Measurements from ENCODE around the gene PIR.

Gene PIR

DNA sequence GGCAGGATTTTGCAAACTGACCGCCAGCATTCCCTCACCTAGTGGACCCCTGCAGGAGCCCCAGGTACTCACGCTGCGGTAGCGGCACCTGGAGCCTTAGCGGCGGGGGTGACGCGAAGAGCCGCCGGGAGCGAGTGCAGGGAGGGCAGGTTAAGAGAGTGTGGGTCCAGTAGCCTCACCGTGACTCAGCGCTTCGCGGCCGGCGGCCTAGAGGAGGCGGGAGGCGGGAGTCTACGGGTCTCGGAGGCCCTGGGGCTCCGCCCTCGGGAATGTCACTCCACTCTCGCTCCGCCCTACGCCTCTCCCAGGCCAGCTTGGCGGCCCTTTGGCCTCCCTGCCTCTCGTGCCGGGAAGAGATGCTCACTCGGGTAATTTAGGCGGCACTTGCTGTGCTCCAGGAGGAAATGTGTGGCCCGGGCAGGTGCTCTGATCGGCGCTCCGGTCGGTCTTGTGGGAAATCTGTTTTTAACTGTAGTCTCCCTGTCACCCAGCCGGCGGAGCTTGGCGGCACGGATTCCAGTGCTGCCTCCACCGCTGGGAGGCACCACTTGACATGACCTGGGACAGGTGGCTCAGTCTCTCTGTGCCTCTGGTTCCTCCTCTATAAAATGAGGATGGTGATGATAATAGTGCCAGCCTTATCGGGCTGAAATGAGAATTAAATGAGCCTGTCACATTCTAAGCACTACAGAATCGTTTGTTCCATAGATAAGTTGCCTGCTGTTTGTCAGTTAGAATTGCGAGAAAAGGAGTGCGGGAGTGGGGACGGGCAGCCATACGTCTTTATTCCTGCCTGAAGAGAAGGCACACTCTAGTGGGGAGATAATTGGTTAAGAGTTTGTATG is at the start of gene PIR:
PIR (minus strand) TSS at position 216 of the 845 bp plus-strand sequence. CDS start 2,076 bp downstream, outside the sequence.
- peak; percentile 10 for DNase-seq

- no peak for DNase-seq
Observed at GRCh38 chrX:15530318-15530717, 37.2 kb upstream of the PIR start.

GRCh38 chrX:15529165-15529564 is 36.0 kb upstream of the PIR start:
- no peak for DNase-seq

DNA sequence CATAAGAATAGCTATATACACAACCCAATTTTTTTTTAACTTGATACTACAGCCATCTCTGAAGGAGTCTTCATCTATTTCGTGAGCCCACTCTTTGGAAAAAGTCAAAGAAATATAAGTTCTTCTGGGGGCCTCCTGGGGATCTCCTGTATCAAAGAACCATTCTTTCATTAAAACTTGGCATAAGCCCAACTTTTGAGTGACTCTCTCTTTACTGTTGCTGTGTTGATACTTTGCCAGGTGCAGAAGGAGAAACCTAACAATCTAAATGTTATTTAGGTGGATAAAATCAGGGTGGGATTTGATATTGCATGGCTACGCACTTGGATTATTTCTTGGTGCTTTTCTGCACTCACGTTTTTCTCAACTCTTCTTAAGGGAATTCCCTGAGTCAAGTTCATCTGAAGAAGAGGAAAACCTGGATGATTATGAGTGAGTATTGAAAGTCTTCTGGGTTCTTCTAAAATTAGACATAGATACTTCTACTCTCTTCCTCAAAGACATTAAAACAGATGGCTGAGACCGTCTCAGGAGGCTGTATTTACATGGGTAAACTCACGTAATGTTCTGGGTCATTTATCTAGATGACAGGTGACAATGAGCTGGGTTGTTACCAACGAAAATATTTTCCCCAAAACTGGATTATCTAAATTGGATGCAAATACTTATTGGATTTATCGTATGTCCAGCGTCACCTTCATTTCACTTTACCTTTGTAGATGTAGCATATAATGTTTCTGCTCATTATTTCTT is 32.7 kb upstream of the PIR start:
- DNase-seq: no peak

- DNase-seq: no peak
Observed at GRCh38 chrX:15524417-15524816, 31.3 kb upstream of the PIR start.

GRCh38 chrX:15523088-15523487 is 30.0 kb upstream of the PIR start:
- DNase-seq: no peak

DNA sequence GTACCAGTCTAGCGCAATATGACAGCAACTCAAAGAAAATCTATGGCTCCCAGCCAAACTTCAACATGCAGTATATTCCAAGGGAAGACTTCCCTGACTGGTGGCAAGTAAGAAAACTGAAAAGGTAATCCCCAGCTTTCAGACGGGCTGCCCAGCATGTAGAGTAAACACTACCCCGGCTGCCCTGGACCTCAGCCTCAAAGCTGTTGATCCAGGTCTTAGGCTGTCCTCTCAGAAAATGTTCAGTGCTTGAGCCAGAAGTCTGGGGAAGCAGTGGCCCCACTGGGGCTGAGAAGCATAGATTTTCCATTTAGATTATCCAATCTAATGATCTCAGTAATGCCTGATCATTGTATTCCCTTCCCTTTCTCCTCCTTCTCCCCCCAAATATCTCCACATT is 29.3 kb upstream of the PIR start:
- no peak for DNase-seq

- no peak for DNase-seq
Observed at GRCh38 chrX:15515931-15516330, 22.8 kb upstream of the PIR start.

DNA sequence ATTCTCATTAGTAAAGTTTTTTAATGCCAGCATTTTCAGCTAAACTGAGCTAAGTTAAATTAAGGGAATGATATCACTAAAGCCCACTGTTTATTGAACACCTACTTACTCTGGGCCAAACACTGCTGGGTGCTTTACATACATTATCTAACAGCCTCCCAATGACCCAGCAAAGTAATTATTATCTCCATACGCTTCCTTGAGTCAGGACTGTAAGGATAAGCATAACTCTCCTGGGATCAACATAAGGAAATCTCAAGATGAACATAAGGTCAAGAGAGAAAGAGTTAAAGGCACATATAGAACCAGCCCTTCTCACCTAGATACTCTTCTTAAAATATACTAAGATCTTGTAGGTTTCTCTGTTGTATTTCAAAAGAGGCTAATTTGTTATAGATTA is 21.1 kb upstream of the PIR start:
- DNase-seq: no peak

DNA sequence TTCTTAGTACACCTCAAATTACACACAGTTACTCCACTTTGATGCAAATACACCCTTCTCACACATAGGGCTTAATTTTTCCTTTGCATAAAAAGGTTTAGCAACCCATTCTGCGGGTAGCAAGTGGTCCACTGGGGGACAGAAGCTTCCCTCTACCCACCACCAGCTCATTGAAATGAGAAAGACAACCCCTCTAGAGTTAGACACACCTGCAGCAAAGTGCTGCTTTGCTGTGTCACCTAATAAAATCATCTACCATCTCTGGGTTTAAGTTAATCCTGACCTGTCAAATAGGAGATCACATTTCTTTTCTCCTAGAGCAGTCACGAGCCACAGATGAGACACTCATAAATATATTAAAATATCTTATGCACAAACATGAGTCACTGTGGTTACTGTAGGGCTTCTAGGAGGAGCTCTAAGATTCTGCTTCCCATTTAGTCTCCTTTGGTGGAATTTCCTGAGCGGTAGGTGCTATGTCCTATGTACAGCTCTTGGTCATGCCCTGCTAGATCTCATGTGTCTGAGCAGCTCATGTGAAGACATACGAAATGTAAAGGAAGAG is 19.4 kb upstream of the PIR start:
- DNase-seq: no peak

GRCh38 chrX:15511563-15511962 is 18.4 kb upstream of the PIR start:
- DNase-seq: no peak

DNA sequence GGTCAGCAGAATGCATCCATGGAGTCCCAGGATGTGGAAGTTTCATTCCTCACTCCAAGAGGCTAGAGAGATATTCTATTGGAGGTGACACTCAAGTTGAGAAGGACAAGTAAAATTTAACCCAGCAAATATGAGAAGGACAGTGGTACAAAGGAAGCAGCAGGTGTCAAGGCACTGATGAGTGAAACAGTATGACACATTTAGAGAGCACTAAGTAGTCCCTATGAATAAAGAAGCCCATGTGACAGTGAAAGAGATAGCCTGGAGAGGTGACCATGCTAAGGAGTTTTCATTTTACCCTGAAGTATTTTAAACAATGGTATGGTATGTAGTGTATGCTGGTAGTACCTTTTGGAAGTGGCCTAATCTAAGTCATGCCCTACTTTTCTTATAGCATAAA is 16.7 kb upstream of the PIR start:
- no peak for DNase-seq

DNA sequence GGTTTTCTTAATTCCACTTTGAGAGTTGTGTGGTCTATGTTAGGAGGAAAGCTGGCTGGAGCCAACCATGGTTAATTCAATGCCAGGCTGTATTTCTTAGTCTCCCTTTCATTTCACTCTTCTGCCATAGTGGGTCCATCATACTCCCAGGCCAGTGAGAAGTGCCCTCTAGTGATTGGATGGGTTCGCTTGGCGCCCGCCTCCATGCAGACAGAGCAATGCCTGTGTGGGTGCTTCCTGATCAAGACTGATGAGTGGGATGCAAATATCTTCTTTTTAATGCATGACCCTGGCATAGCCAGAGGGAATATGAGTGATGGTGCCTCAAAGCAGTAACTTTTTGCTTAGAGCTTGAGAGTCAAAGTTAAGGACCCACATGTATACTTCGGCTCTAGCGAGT is 13.9 kb upstream of the PIR start:
- DNase-seq: no peak

GRCh38 chrX:15505101-15505500 is 12.0 kb upstream of the PIR start:
- no peak for DNase-seq

GRCh38 chrX:15504661-15505060 is 11.5 kb upstream of the PIR start:
- DNase-seq: no peak

DNA sequence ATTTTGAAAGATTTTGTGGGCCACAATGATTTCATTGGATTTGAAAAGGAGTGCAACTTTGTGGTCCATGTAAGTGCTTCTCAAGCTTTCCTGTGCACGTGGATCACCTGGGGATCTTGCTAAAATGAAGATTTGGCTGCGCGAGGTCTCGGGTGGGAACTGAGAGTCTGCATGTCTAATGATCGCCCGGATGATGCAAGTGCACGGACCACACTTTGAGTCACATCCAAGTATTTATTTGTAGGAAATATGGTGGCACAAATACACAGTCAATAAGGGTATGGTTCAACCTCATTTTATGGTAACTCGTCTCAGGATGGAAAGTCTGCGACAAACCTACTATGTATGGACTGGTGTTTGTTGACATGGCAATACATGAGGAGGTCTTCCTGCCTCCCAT is 8.4 kb upstream of the PIR start:
- DNase-seq: no peak

DNA sequence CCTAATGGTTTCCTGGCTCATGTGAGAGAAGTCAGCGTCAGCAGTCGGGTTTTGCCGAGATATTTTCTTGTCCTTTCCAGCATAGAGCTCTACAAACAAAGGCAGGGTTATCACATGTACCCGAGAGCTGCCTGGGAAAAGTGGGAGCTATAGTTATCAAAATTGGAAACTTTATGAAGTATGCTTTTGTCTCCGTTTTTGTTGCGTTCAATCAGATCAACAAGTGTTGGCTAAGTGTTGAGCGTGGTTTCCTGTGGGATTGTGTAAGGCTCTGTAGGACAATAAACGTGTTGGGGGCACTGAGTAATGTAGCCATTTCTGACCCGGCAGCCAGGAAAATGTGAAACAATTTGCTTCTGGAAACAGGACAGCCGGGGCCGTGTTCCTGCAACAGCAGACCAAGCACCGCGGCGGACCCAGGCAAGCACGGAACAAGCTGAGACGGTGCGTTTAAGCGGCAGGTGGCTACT is 7.4 kb upstream of the PIR start, which contains the start of gene BMX:
BMX (plus strand) TSS at position 311 of the 470 bp plus-strand sequence. CDS start 7,547 bp downstream, outside the sequence.
- DNase-seq: no peak

GRCh38 chrX:15499976-15500375 is 6.8 kb upstream of the PIR start:
- DNase-seq: no peak

DNA sequence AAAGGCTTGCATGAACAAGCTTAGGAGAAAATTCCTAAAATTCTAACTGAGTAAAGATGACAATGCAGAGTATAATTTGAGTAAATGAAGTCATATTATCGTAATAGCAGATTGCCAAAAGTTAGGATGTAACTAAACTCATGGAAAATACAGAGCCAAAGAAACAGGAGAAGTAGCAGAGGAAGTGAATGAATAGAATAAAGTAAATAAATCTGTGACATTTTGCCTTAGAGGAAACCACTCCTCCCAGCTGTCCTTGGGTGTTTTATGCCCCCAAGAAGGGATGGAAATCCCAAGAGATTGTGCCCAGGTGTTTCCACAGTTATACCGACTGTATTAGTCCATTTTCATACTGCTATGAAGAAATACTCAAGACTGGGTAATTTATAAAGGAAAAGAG is 5.6 kb upstream of the PIR start:
- DNase-seq: no peak

DNA sequence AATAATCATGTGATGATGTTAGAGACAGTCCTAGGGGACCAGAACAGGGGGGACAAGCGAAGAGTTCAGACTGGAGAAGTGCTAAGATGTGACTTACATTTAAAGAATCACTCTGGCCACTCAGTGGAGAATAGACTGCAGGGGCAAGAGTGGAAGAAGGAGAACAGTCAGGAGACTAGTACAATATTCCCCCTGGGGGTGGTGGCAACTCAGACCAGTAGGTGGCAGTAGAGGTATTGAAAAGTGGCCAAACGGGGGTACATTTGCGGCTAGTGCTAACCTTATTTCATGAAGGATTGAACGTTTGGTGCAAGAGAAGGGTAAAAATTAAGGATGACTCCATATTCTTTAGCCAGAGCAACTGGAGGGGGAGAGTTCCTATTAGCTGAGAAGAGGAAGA is 4.7 kb upstream of the PIR start:
- DNase-seq: peak; percentile 53

GRCh38 chrX:15496824-15497223 is 3.7 kb upstream of the PIR start:
- no peak for DNase-seq

GRCh38 chrX:15495801-15496200 is 2.7 kb upstream of the PIR start:
- no peak for DNase-seq

GRCh38 chrX:15492469-15492868 is 664 bp downstream of the PIR start:
- no peak for DNase-seq

- no peak for DNase-seq
Observed at GRCh38 chrX:15483891-15484290, 9.2 kb downstream of the PIR start.
